ENCODE measurements around the gene HIPK2.

Gene HIPK2

GRCh38 chr7:139603282-139603681 is 174.5 kb downstream of the HIPK2 start:
- no peaks in the 10 kb centered on the region for H3K4me1 ChIP-seq (ENCODE audit: control insufficient read depth, insufficient read depth, low read length, unreplicated experiment)
- H2AFZ ChIP-seq (ENCODE audit: low read length, unreplicated experiment), result no peak overlapping the region
- peaks cover 62% of the 10 kb centered on the region for H3K36me3 ChIP-seq (ENCODE audit: insufficient read depth, low read length)
- H3K4me3 ChIP-seq (ENCODE audit: low read depth, low read length), result no peak overlapping the region
- H3K27me3 ChIP-seq (ENCODE audit: insufficient read depth, low read length), result no peaks in the 10 kb centered on the region
- H3K27ac ChIP-seq (ENCODE audit: low read depth, low read length), result no peak overlapping the region
- H3K79me2 ChIP-seq (ENCODE audit: control insufficient read depth, insufficient read depth, low read length, unreplicated experiment), result no peaks in the 10 kb centered on the region

- Histone ChIP-seq H3K79me2 (ENCODE audit: control insufficient read depth, insufficient read depth, low read length, unreplicated experiment) (no peaks in the 10 kb centered on the region), H3K4me3 (ENCODE audit: low read depth, low read length) (no peak overlapping the region), H3K27me3 (ENCODE audit: insufficient read depth, low read length) (no peaks in the 10 kb centered on the region), H3K4me1 (ENCODE audit: control insufficient read depth, insufficient read depth, low read length, unreplicated experiment) (no peaks in the 10 kb centered on the region), H3K36me3 (ENCODE audit: insufficient read depth, low read length) (peaks cover 64% of the 10 kb centered on the region), H2AFZ (ENCODE audit: low read length, unreplicated experiment) (no peak overlapping the region), H3K27ac (ENCODE audit: low read depth, low read length) (no peak overlapping the region)
Measured at GRCh38 chr7:139602143-139602722, 175.6 kb downstream of the HIPK2 start.

GRCh38 chr7:139601176-139601575 is 176.6 kb downstream of the HIPK2 start:
- no peaks in the 10 kb centered on the region for H3K79me2 ChIP-seq (ENCODE audit: control insufficient read depth, insufficient read depth, low read length, unreplicated experiment)
- H3K4me1 ChIP-seq (ENCODE audit: control insufficient read depth, insufficient read depth, low read length, unreplicated experiment), result no peaks in the 10 kb centered on the region
- H3K27me3 ChIP-seq (ENCODE audit: insufficient read depth, low read length), result no peaks in the 10 kb centered on the region
- no peak overlapping the region for H2AFZ ChIP-seq (ENCODE audit: low read length, unreplicated experiment)
- H3K4me3 ChIP-seq (ENCODE audit: low read depth, low read length), result no peak overlapping the region
- no peak overlapping the region for H3K27ac ChIP-seq (ENCODE audit: low read depth, low read length)
- H3K36me3 ChIP-seq (ENCODE audit: insufficient read depth, low read length), result peaks cover 66% of the 10 kb centered on the region

- no peak overlapping the region for H2AFZ ChIP-seq (ENCODE audit: low read length, unreplicated experiment)
- peaks cover 67% of the 10 kb centered on the region for H3K36me3 ChIP-seq (ENCODE audit: insufficient read depth, low read length)
- H3K79me2 ChIP-seq (ENCODE audit: control insufficient read depth, insufficient read depth, low read length, unreplicated experiment), result no peaks in the 10 kb centered on the region
- no peak overlapping the region for H3K4me3 ChIP-seq (ENCODE audit: low read depth, low read length)
- no peaks in the 10 kb centered on the region for H3K4me1 ChIP-seq (ENCODE audit: control insufficient read depth, insufficient read depth, low read length, unreplicated experiment)
- no peaks in the 10 kb centered on the region for H3K27me3 ChIP-seq (ENCODE audit: insufficient read depth, low read length)
- H3K27ac ChIP-seq (ENCODE audit: low read depth, low read length), result no peak overlapping the region
Measured at GRCh38 chr7:139600306-139600705, 177.5 kb downstream of the HIPK2 start.

GRCh38 chr7:139598642-139599041 is 179.2 kb downstream of the HIPK2 start:
- Histone ChIP-seq H3K4me3 (ENCODE audit: low read depth, low read length) (no peak overlapping the region), H3K4me1 (ENCODE audit: control insufficient read depth, insufficient read depth, low read length, unreplicated experiment) (no peaks in the 10 kb centered on the region), H2AFZ (ENCODE audit: low read length, unreplicated experiment) (no peak overlapping the region), H3K27me3 (ENCODE audit: insufficient read depth, low read length) (no peaks in the 10 kb centered on the region), H3K79me2 (ENCODE audit: control insufficient read depth, insufficient read depth, low read length, unreplicated experiment) (no peaks in the 10 kb centered on the region), H3K36me3 (ENCODE audit: insufficient read depth, low read length) (peaks cover 72% of the 10 kb centered on the region), H3K27ac (ENCODE audit: low read depth, low read length) (no peak overlapping the region)

- no peaks in the 10 kb centered on the region for H3K79me2 ChIP-seq (ENCODE audit: control insufficient read depth, insufficient read depth, low read length, unreplicated experiment)
- peaks cover 71% of the 10 kb centered on the region for H3K36me3 ChIP-seq (ENCODE audit: insufficient read depth, low read length)
- H3K4me3 ChIP-seq (ENCODE audit: low read depth, low read length), result no peak overlapping the region
- no peak overlapping the region for H3K27ac ChIP-seq (ENCODE audit: low read depth, low read length)
- H2AFZ ChIP-seq (ENCODE audit: low read length, unreplicated experiment), result no peak overlapping the region
- no peaks in the 10 kb centered on the region for H3K27me3 ChIP-seq (ENCODE audit: insufficient read depth, low read length)
- no peaks in the 10 kb centered on the region for H3K4me1 ChIP-seq (ENCODE audit: control insufficient read depth, insufficient read depth, low read length, unreplicated experiment)
Measured at GRCh38 chr7:139597028-139597427, 180.8 kb downstream of the HIPK2 start.

- Histone ChIP-seq H3K4me1 (ENCODE audit: control insufficient read depth, insufficient read depth, low read length, unreplicated experiment) (no peaks in the 10 kb centered on the region), H3K27me3 (ENCODE audit: insufficient read depth, low read length) (no peaks in the 10 kb centered on the region), H2AFZ (ENCODE audit: low read length, unreplicated experiment) (no peak overlapping the region), H3K79me2 (ENCODE audit: control insufficient read depth, insufficient read depth, low read length, unreplicated experiment) (no peaks in the 10 kb centered on the region), H3K27ac (ENCODE audit: low read depth, low read length) (no peak overlapping the region), H3K4me3 (ENCODE audit: low read depth, low read length) (no peak overlapping the region), H3K36me3 (ENCODE audit: insufficient read depth, low read length) (peaks cover 73% of the 10 kb centered on the region)
Measured at GRCh38 chr7:139596626-139597025, 181.2 kb downstream of the HIPK2 start.

GRCh38 chr7:139595806-139596205 is 182.0 kb downstream of the HIPK2 start:
- peaks cover 76% of the 10 kb centered on the region for H3K36me3 ChIP-seq (ENCODE audit: insufficient read depth, low read length)

GRCh38 chr7:139594911-139595476 is 182.8 kb downstream of the HIPK2 start:
- H3K27ac ChIP-seq (ENCODE audit: low read depth, low read length), result no peak overlapping the region
- no peak overlapping the region for H3K4me3 ChIP-seq (ENCODE audit: low read depth, low read length)
- no peaks in the 10 kb centered on the region for H3K4me1 ChIP-seq (ENCODE audit: control insufficient read depth, insufficient read depth, low read length, unreplicated experiment)
- no peaks in the 10 kb centered on the region for H3K79me2 ChIP-seq (ENCODE audit: control insufficient read depth, insufficient read depth, low read length, unreplicated experiment)
- no peaks in the 10 kb centered on the region for H3K27me3 ChIP-seq (ENCODE audit: insufficient read depth, low read length)
- H3K36me3 ChIP-seq (ENCODE audit: insufficient read depth, low read length), result peaks cover 70% of the 10 kb centered on the region
- H2AFZ ChIP-seq (ENCODE audit: low read length, unreplicated experiment), result no peak overlapping the region

More at GRCh38 chr7:139595806-139596205, 182.0 kb downstream of the HIPK2 start:
- no peak overlapping the region for H3K27ac ChIP-seq (ENCODE audit: low read depth, low read length)
- H3K4me1 ChIP-seq (ENCODE audit: control insufficient read depth, insufficient read depth, low read length, unreplicated experiment), result no peaks in the 10 kb centered on the region
- H3K27me3 ChIP-seq (ENCODE audit: insufficient read depth, low read length), result no peaks in the 10 kb centered on the region
- H3K79me2 ChIP-seq (ENCODE audit: control insufficient read depth, insufficient read depth, low read length, unreplicated experiment), result no peaks in the 10 kb centered on the region
- H2AFZ ChIP-seq (ENCODE audit: low read length, unreplicated experiment), result no peak overlapping the region
- H3K4me3 ChIP-seq (ENCODE audit: low read depth, low read length), result no peak overlapping the region

GRCh38 chr7:139594090-139594489 is 183.7 kb downstream of the HIPK2 start:
- H3K36me3 ChIP-seq (ENCODE audit: insufficient read depth, low read length), result peaks cover 72% of the 10 kb centered on the region
- H3K27ac ChIP-seq (ENCODE audit: low read depth, low read length), result no peak overlapping the region
- H3K4me1 ChIP-seq (ENCODE audit: control insufficient read depth, insufficient read depth, low read length, unreplicated experiment), result peaks cover 1% of the 10 kb centered on the region
- no peak overlapping the region for H2AFZ ChIP-seq (ENCODE audit: low read length, unreplicated experiment)
- no peaks in the 10 kb centered on the region for H3K79me2 ChIP-seq (ENCODE audit: control insufficient read depth, insufficient read depth, low read length, unreplicated experiment)
- H3K4me3 ChIP-seq (ENCODE audit: low read depth, low read length), result no peak overlapping the region
- H3K27me3 ChIP-seq (ENCODE audit: insufficient read depth, low read length), result no peaks in the 10 kb centered on the region

GRCh38 chr7:139592801-139593461 is 184.9 kb downstream of the HIPK2 start:
- H3K79me2 ChIP-seq (ENCODE audit: control insufficient read depth, insufficient read depth, low read length, unreplicated experiment), result no peaks in the 10 kb centered on the region
- H2AFZ ChIP-seq (ENCODE audit: low read length, unreplicated experiment), result no peak overlapping the region
- H3K27me3 ChIP-seq (ENCODE audit: insufficient read depth, low read length), result no peaks in the 10 kb centered on the region
- peaks cover 6% of the 10 kb centered on the region for H3K4me1 ChIP-seq (ENCODE audit: control insufficient read depth, insufficient read depth, low read length, unreplicated experiment)
- no peak overlapping the region for H3K4me3 ChIP-seq (ENCODE audit: low read depth, low read length)
- no peak overlapping the region for H3K27ac ChIP-seq (ENCODE audit: low read depth, low read length)
- peaks cover 67% of the 10 kb centered on the region for H3K36me3 ChIP-seq (ENCODE audit: insufficient read depth, low read length)

Data from ACC112 (cell line).